HEK293T (cell line): ENCODE measurements around the gene RNU1-4.
"Not testable (repeated sequence)": the region's sequence is repeated elsewhere in the genome, so short reads cannot be mapped to it uniquely, and the experiment has no call there.

ENCODE experiments used
- CTBP1 ChIP-seq: fragments of 450-650 bp; IDR thresholded peaks from 2 replicates; pipeline ENCODE4 v1.6.1; 2016; ENCODE audit warnings: borderline replicate concordance
- FOXK2 ChIP-seq: fragments of 450-650 bp; IDR thresholded peaks from 2 replicates; pipeline ENCODE4 v1.6.1; 2016; ENCODE audit warnings: mild to moderate bottlenecking
- SP1 ChIP-seq: fragments of 450-650 bp; IDR thresholded peaks from 2 replicates; pipeline ENCODE4 v1.6.1; 2017

- not testable (repeated sequence) for TF ChIP-seq SP1, CTBP1, FOXK2
Observed at GRCh38 chr1:16766689-16767256, 26.5 kb downstream of the RNU1-4 start.
